ENCODE results near the gene CRKL.

DNA sequence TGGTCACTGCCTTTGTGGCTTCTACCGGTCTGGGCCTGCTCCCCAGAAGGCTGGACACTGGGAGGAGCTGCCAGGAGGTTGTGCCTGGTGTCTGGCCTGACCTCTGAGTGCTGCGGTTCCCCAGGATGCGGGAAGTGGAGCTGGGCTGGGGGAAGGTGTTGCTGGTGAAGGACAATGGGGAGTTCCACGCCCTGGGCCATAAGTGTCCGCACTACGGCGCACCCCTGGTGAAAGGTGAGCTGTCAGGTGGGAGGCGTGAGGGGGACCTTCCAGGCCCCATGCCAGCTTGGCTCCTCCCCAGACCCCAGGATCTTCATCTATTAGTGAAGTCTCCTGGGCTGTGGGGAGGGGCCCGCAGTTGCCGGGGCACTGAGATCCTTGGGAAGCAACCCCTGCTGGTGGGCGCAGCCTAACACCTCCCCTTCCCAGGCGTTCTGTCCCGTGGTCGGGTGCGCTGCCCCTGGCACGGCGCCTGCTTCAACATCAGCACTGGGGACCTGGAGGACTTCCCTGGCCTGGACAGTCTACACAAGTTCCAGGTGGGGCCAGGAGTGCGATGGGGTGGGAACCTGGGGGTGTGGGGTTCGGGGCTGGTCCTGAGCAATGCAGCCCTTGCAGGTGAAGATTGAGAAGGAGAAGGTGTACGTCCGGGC lies 56.6 kb downstream of the CRKL start:
- TF ChIP-seq, protein P1, sequence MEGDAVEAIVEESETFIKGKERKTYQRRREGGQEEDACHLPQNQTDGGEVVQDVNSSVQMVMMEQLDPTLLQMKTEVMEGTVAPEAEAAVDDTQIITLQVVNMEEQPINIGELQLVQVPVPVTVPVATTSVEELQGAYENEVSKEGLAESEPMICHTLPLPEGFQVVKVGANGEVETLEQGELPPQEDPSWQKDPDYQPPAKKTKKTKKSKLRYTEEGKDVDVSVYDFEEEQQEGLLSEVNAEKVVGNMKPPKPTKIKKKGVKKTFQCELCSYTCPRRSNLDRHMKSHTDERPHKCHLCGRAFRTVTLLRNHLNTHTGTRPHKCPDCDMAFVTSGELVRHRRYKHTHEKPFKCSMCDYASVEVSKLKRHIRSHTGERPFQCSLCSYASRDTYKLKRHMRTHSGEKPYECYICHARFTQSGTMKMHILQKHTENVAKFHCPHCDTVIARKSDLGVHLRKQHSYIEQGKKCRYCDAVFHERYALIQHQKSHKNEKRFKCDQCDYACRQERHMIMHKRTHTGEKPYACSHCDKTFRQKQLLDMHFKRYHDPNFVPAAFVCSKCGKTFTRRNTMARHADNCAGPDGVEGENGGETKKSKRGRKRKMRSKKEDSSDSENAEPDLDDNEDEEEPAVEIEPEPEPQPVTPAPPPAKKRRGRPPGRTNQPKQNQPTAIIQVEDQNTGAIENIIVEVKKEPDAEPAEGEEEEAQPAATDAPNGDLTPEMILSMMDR (IDR thresholded peaks at IDR 0.05) = no peak
- TF ChIP-seq POLR2A (IDR thresholded peaks at IDR 0.05) = no peak

Data from testis (tissue), 2 donors.